Ascending aorta (tissue), 2 donors: ENCODE data around the gene CHTOP. TPM values are rescaled to one million over a fixed set of nuclear protein-coding genes. Genes with fewer than 3 reads are reported as not detected.

Experiments used
- DNase-seq, 2 donors: peaks; one replicate each; pipeline ENCODE4 v3.0.0-alpha.2; 2019; ENCODE audit warnings: low spot score in 2 of 2
- H3K27ac ChIP-seq, 2 donors: fragments of 200-600 bp; sonication (generic); one replicate each; pipeline ENCODE4 v1.5.1; 2016 to 2017; ENCODE audit warnings: mild to moderate bottlenecking in 1 of 2
- H3K27me3 ChIP-seq: fragments of 200-600 bp; sonication (generic); one replicate; pipeline ENCODE4 v1.5.1; 2017
- H3K36me3 ChIP-seq, 2 donors: fragments of 200-600 bp; sonication (generic); one replicate each; pipeline ENCODE4 v1.5.1; 2016
- H3K4me1 ChIP-seq, 2 donors: fragments of 200-600 bp; sonication (generic); one replicate each; pipeline ENCODE4 v1.5.1; 2016 to 2017; ENCODE audit warnings: mild to moderate bottlenecking in 1 of 2
- H3K4me3 ChIP-seq, 2 donors: fragments of 200-600 bp; sonication (generic); one replicate each; pipeline ENCODE4 v1.5.1; 2016 to 2017; ENCODE audit warnings: mild to moderate bottlenecking in 1 of 2
- H3K9me3 ChIP-seq, 2 donors: fragments of 200-600 bp; sonication (generic); one replicate each; pipeline ENCODE4 v1.5.1; 2016
- CTCF ChIP-seq, 3 experiments: fragments of 200-600 bp in 2 of 3; fragments of 450-650 bp in 1 of 3; sonication (generic) in 2 of 3; IDR thresholded peaks; one replicate each; pipeline ENCODE4 v1.5.1; 2016 to 2019; ENCODE audit warnings: antibody characterized with exemption in 3 of 3, mild to moderate bottlenecking in 1 of 3, moderate library complexity in 1 of 3
- intact Hi-C: fragments of 100-400 bp; cut with DNase I; formaldehyde crosslinking; loops from one replicate; pipeline ENCODE4 v1.15.1; 2023
- total RNA-seq: library from RNA; depleted of rRNA; stranded (reverse); fragments of >200 nt; gene quantifications from one replicate; pipeline ENCODE4 v1.1.0, GENCODE V29; 2016

CHTOP gene
- total RNA-seq, 1 donor from 2014 or later = 58.9 TPM

DNA sequence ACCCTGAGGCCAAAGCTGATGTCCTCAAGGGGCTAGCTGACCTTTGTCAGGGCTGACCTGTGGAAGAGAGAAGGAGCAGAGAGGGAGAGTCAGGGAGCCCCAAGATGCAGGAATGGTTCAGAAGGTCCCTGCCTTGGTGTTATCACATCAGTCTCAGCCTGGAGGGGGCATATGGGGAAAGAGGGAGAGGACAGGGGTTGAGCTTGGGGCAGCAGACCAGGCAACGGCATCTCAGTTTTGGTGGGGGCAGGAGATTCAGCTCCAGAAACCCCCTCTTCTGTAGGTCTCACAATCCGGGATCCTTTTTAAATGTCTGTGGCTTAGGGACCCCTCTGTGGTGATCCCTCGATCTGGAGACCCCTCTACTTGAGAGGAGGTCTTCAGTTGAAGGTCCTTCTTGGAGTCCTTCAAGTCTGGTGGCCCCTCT lies 7.4 kb upstream of the CHTOP start:
- peaks cover 0 to 4% of the 10 kb centered on the region in 2 donors for H3K36me3 ChIP-seq
- DNase-seq = no peak
- H3K9me3 ChIP-seq = no peaks in the 10 kb centered on the region
- peaks cover 3 to 34% of the 10 kb centered on the region in 2 donors for H3K4me1 ChIP-seq
- H3K27ac ChIP-seq = peak overlapping the region; percentile 87 to 94
- no peak for TF ChIP-seq CTCF (IDR thresholded peaks at IDR 0.05)
- H3K4me3 ChIP-seq = peak overlapping the region; percentile 66 to 69
- no peaks in the 10 kb centered on the region for H3K27me3 ChIP-seq
- intact Hi-C loops = loop anchor here (2.0 to 5.0 kb wide), 2 partner anchors 14 to 119 kb away; partner anchors contain the start of gene S100A16

DNA sequence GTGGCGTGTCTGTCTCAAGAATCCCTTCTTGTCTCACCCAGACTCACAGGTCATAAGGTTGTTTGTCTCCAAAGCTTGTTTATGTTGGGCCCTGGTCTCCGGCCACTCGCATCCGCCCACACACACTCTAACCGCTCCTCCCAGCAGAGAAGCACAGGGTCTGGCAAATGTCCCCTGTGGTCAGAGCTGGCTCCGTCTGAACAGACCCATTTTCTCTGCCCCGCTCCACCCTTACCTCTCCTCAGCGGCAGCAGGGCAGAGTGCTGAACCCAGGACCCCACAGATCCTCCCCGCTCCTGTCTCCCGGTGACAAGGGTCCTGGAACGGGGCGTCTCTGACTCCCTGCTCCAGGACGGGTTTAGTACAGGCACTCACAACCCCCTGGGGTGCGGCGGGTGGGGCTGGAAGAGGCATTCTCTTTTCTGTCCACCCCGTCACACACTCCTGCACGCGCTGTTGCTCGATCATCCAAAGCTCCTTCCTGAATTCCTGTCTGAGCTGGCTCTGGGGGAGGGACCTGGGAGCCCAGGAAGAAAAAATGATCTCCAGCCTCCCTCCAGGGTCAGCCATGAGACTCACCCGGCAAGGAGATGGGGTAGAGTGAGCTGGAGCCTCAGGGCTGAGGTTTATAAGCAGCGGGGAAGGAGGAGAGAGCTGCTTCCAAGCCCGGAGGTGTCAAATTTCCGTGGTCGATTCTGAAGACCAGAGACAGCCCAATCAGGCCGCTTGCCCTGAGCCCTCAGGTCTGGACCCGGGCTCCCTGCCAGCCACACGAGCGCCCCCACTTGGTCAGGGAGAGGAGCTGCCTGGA lies 6.8 kb upstream of the CHTOP start, which contains the start of gene S100A13:
TSS of gene S100A13 (minus strand) at position 602 of the 811 bp plus-strand sequence. CDS start 1,033 bp downstream, outside the sequence.
- H3K27ac ChIP-seq = peak within 1 kb of the TSS; percentile 87 to 94
- peak; percentile 50 to 72 (median 56) for TF ChIP-seq CTCF (IDR thresholded peaks at IDR 0.05)
- no peaks in the 10 kb centered on the region for H3K27me3 ChIP-seq
- peaks cover 3 to 34% of the 10 kb centered on the region in 2 donors for H3K4me1 ChIP-seq
- H3K36me3 ChIP-seq = peaks cover 0 to 4% of the 10 kb centered on the region in 2 donors
- no peaks in the 10 kb centered on the region for H3K9me3 ChIP-seq
- intact Hi-C loops = loop anchor here (2.0 to 5.0 kb wide), 2 partner anchors 14 to 120 kb away; partner anchors contain the start of gene S100A16
- peak within 1 kb of the TSS; percentile 66 to 69 for H3K4me3 ChIP-seq
- peak in 1 of 2 donors; percentile 84 for DNase-seq

DNA sequence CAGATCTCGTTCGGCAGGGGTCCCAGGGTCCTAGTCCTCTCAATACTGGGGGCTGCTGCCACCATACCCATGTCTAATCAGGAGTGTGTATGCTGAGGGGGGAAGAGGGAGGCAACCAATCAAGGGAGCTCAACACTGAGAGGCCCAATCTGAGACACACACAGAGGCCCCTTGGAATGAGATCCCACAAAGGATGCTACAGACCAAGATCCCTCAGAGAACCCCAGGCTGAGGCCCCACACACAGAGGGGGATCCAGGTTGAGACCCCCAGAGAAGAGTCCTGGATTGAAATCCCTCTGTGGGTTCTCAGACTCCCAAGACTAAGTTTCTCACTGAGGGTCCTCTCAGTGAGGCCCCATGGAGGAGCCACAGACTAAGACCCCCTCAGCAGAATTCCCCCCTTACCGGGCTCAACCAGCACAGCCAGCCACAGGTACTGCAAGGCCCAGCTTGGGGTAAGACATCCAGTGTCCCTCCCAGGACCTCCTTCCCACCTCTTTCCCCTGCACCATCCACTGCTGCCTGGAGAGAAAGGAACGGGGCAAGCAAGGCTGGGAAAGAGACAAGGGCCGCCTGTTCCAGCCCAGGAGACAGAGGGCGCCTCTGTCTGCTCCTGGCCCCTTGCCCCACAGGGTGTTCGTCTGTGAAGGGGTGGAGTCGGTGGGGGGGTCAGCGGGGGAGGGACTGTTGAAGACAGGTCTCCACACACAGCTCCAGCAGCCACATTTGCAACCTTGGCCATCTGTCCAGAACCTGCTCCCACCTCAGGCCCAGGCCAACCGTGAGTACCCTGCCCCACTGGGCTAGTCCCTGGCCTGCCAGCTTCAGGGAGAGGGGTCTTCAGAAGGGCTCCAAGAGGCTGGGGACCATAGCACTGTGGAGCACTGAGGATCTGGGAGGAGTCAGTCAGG lies 5.9 kb upstream of the CHTOP start, which contains the start of gene S100A1:
TSS of gene S100A1 (plus strand) at position 720 of the 912 bp plus-strand sequence. CDS start 2,088 bp downstream, outside the sequence.
- H3K27ac ChIP-seq = peak within 1 kb of the TSS; percentile 87 to 94
- H3K4me3 ChIP-seq = peak within 1 kb of the TSS; percentile 66 to 69
- intact Hi-C loops = loop anchor here (2.0 to 5.0 kb wide), 2 partner anchors 15 to 121 kb away; partner anchors contain the start of gene S100A16
- no peaks in the 10 kb centered on the region for H3K9me3 ChIP-seq
- H3K4me1 ChIP-seq = peaks cover 3 to 34% of the 10 kb centered on the region in 2 donors
- peaks cover 0 to 4% of the 10 kb centered on the region in 2 donors for H3K36me3 ChIP-seq
- H3K27me3 ChIP-seq = no peaks in the 10 kb centered on the region
- DNase-seq = no peak
- TF ChIP-seq CTCF (IDR thresholded peaks at IDR 0.05) = peak in 2 of 3 experiments; percentile 0 to 3

- Histone ChIP-seq H3K36me3 (peaks cover 0 to 4% of the 10 kb centered on the region in 2 donors), H3K9me3 (no peaks in the 10 kb centered on the region), H3K4me1 (peaks cover 3 to 34% of the 10 kb centered on the region in 2 donors), H3K27me3 (no peaks in the 10 kb centered on the region), H3K4me3 (no peak overlapping the region), H3K27ac (peak overlapping the region; percentile 87 to 94)
- no peak for TF ChIP-seq CTCF (IDR thresholded peaks at IDR 0.05)
- intact Hi-C loops = loop anchor here (5.0 kb wide), 1 partner anchor 121 kb away; no protein-coding TSS in a partner anchor
- DNase-seq = peak in 1 of 2 donors; percentile 52
Measured at GRCh38 chr1:153628638-153629342, 5.1 kb upstream of the CHTOP start.
